HEK293T (cell line): ENCODE results near the gene MS4A6E.

Experiments used
- CTCF ChIA-PET: fragments of 350-600 bp; formaldehyde crosslinking; extraction: SDS; loops from one replicate; lab custom pipeline; 2021; ENCODE audit warnings: antibody characterized with exemption, inconsistent platforms; lab: Yijun Ruan, JAX
- POLR2A ChIA-PET: fragments of 350-600 bp; formaldehyde crosslinking; extraction: SDS; loops from one replicate; lab custom pipeline; 2020; ENCODE audit warnings: antibody characterized with exemption, inconsistent platforms; lab: Yijun Ruan, JAX
- DNase-seq: peaks from one replicate; pipeline ENCODE4 v3.0.0; 2012; ENCODE audit warnings: mixed read lengths; ENCODE audit errors: extremely low spot score
- ARNT ChIP-seq: fragments of 450-650 bp; IDR thresholded peaks from 2 replicates; pipeline ENCODE4 v1.6.1; 2017; ENCODE audit warnings: mild to moderate bottlenecking
- BHLHE40 ChIP-seq: fragments of 450-650 bp; IDR thresholded peaks from 2 replicates; pipeline ENCODE4 v1.6.1; 2016; ENCODE audit warnings: mild to moderate bottlenecking, moderate library complexity, borderline replicate concordance
- CTBP1 ChIP-seq: fragments of 450-650 bp; IDR thresholded peaks from 2 replicates; pipeline ENCODE4 v1.6.1; 2016; ENCODE audit warnings: borderline replicate concordance
- ELF4 ChIP-seq: fragments of 450-650 bp; IDR thresholded peaks from 2 replicates; pipeline ENCODE4 v1.6.1; 2017; ENCODE audit warnings: antibody characterized with exemption
- FOXA1 ChIP-seq: fragments of 450-650 bp; IDR thresholded peaks from 2 replicates; pipeline ENCODE4 v1.6.1; 2016; ENCODE audit warnings: mild to moderate bottlenecking
- FOXK2 ChIP-seq: fragments of 450-650 bp; IDR thresholded peaks from 2 replicates; pipeline ENCODE4 v1.6.1; 2016; ENCODE audit warnings: mild to moderate bottlenecking
- FOXM1 ChIP-seq: fragments of 450-650 bp; IDR thresholded peaks from 2 replicates; pipeline ENCODE4 v1.6.1; 2017; ENCODE audit warnings: mild to moderate bottlenecking, borderline replicate concordance
- HDGF ChIP-seq: fragments of 450-650 bp; IDR thresholded peaks from 2 replicates; pipeline ENCODE4 v1.6.1; 2017; ENCODE audit warnings: antibody characterized with exemption, borderline replicate concordance
- L3MBTL2 ChIP-seq: fragments of 450-650 bp; conservative IDR thresholded peaks from 2 replicates; pipeline ENCODE4 v1.6.1; 2016; ENCODE audit warnings: mild to moderate bottlenecking
- LEF1 ChIP-seq: fragments of 450-650 bp; IDR thresholded peaks from 2 replicates; pipeline ENCODE4 v1.6.1; 2017; ENCODE audit warnings: mild to moderate bottlenecking, borderline replicate concordance
- NFRKB ChIP-seq: fragments of 450-650 bp; IDR thresholded peaks from 2 replicates; pipeline ENCODE4 v1.6.1; 2016; ENCODE audit warnings: mild to moderate bottlenecking, moderate library complexity
- SP1 ChIP-seq: fragments of 450-650 bp; IDR thresholded peaks from 2 replicates; pipeline ENCODE4 v1.6.1; 2017
- SUZ12 ChIP-seq: fragments of 450-650 bp; IDR thresholded peaks from 2 replicates; pipeline ENCODE4 v1.6.1; 2016; ENCODE audit warnings: mild to moderate bottlenecking
- TARDBP ChIP-seq: fragments of 450-650 bp; IDR thresholded peaks from 2 replicates; pipeline ENCODE4 v1.6.1; 2016
- ZNF384 ChIP-seq: fragments of 450-650 bp; IDR thresholded peaks from 2 replicates; pipeline ENCODE4 v1.6.1; 2016
- TF ChIP-seq, protein P1 (sequence below): fragments of 450-650 bp; IDR thresholded peaks from 2 replicates; pipeline ENCODE4 v1.6.1; 2016

The MS4A6E gene

DNA sequence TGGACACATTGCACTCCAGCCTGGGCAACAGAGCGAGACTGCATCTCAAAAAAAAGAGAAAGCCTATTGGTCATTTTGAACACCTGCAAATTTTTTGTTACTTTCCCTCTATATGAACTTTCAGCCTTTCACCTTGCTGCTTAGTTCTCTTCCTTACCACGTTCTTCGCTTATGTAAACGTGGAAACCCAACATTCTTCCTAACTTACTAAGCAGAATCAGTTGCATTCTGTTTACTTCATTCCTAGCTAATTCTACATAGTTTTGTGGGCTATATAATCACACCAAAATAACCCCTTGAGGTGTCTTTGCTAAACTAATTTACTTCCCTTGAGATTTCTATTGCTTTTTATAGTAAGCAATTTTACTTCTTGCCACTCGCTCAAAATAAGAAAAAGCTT is 23.4 kb upstream of the MS4A6E start:
- TF ChIP-seq ELF4 (no peak), SP1 (no peak), FOXM1 (no peak), HDGF (no peak), L3MBTL2 (no peak), ARNT (no peak), FOXA1 (no peak)
- CTCF ChIA-PET: no interaction called here
- no peak for DNase-seq
- POLR2A ChIA-PET: no interaction called here

DNA sequence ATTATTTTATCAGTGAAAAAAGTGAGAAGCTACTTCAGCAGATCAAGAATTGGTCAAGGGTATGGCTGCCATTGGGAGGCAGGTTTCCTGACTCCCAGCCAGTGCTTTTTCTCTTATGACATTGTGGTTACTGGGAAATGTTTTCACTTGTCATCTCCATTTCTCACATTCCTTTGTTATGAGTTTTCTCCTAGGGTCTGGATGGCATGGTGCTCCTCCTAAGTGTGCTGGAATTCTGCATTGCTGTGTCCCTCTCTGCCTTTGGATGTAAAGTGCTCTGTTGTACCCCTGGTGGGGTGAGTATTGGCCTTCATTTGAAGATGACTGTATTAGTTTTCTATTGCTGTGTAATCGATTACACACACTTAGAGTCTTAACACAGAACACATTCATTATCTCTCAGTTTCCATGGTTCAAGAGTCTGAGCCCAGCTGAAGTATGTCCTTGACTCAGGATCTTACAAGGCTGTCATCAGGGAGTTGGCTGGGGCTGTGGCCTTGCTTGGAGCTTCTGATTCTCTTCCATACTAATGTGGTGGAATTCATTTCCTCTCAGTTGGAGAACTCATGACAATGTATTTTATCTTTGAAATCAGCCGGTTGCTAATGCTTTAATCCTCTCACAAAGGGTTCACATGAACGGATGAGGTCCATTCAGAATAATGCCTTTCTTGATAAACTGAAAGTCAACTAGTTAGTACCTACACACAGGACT is 21.0 kb upstream of the MS4A6E start:
- ChIA-PET CTCF (interaction anchor here (1.5 kb wide), 1 partner anchor 28 kb away, joined by 4 read pairs; no protein-coding TSS in a partner anchor), POLR2A (no interaction called here)
- TF ChIP-seq BHLHE40: no peak
- TF ChIP-seq ZNF384: no peak
- no peak for TF ChIP-seq ARNT
- no peak for TF ChIP-seq SP1
- TF ChIP-seq, protein P1, sequence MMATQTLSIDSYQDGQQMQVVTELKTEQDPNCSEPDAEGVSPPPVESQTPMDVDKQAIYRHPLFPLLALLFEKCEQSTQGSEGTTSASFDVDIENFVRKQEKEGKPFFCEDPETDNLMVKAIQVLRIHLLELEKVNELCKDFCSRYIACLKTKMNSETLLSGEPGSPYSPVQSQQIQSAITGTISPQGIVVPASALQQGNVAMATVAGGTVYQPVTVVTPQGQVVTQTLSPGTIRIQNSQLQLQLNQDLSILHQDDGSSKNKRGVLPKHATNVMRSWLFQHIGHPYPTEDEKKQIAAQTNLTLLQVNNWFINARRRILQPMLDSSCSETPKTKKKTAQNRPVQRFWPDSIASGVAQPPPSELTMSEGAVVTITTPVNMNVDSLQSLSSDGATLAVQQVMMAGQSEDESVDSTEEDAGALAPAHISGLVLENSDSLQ: no peak
- no peak for TF ChIP-seq LEF1
- no peak for TF ChIP-seq ELF4
- no peak for TF ChIP-seq NFRKB
- no peak for TF ChIP-seq FOXM1
- TF ChIP-seq FOXA1: no peak
- no peak for TF ChIP-seq HDGF
- TF ChIP-seq CTBP1: no peak
- no peak for TF ChIP-seq L3MBTL2
- DNase-seq: no peak

DNA sequence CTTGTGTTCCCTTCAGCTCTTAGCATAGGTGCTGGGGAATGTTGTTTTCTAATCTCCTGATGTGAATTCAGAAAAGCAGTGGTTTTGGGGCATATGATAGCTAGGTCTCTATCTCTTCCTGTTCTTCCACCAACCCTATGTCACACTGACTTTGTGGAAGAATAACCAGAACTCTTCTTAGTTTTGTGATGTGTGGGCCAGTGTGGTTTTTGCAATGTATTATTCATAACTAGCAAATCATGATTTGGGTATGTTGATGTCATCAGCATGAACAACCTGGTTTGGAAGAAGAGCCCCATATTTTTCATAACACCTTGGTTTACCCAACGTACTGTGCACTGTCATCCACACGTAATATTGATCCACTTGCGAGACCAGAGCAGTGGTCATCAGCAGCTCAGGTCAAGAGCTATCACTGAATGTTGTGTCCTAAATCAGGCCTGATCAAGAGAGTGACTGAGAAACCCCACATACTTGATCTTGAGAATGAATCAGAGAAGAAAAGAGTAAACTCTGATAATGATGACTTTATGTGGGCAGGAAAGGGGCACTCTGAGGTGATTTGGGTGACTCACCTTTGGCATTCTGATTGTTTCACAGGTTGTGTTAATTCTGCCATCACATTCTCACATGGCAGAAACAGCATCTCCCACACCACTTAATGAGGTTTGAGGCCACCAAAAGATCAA is 19.4 kb upstream of the MS4A6E start:
- ChIA-PET CTCF (no interaction called here), POLR2A (no interaction called here)
- TF ChIP-seq FOXK2 (no peak), SUZ12 (no peak), ZNF384 (no peak), SP1 (no peak), HDGF (no peak), FOXM1 (no peak), ELF4 (no peak), L3MBTL2 (no peak), LEF1 (no peak), FOXA1 (no peak), NFRKB (no peak), BHLHE40 (no peak)
- TF ChIP-seq, protein P1: no peak
- no peak for DNase-seq

DNA sequence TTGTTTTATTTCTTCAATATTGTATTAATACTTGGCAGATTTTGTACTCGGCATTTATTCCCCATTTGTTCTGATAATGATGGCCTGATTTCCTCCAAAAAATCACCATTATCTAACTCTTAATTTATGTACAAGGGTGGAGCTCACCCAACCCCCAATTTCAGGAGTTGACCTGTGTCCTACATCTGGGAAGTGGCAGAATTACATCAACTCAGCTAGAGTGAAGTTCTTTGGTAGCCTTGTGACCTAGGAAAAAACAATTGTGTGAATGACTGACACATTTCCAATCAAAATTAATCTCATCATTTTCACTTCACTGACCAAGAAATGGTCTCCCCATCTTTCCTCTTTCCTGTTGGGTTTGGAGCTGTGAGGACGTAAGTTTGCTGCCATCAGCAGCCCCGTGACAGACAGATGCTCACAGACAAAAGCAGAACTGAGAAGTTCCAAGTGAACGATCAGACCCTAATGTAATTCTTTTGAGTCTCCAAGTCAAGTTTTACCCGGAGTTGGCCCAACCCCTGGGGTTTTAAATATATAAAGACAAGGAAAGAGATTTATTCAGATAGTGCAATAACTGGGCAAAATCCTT is 16.6 kb upstream of the MS4A6E start:
- CTCF ChIA-PET: no interaction called here
- TF ChIP-seq SUZ12 (no peak), FOXA1 (no peak), FOXM1 (no peak), LEF1 (no peak), ZNF384 (no peak), ELF4 (no peak)
- POLR2A ChIA-PET: no interaction called here
- no peak for DNase-seq

DNA sequence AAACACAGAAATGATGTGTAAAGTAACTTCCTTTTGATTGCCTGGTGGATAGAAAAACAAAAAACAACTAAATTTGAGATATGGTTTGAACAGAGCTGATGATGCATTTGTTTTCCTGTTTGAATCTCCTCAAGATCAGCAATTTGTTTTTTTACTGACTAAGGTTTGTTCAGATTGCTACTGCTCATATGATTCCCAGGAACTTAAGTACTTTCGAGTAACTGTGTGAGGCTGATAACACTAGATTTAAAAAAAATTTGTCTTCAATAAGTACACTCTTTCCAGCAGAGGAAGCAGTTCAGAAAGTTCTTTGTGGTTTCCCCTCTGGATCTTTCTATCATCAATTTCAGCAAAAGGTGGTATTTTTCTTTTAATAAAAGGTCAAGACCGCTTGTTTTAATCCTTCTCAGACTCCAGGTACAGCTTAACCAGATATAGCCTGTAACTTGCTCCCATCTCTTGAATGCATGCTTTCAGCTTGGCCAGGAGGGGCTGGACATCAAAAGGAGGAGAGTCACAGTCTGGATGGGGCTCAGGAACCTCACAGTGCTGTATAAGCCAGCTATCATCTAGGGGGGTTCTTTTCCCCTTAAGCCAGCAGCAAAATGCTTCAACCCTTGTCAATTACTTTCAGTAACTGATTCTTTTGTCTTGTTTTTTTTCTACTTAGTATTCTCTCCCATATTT is 12.3 kb upstream of the MS4A6E start:
- CTCF ChIA-PET: no interaction called here
- no peak for TF ChIP-seq SUZ12
- TF ChIP-seq, protein P1: no peak
- no peak for TF ChIP-seq ZNF384
- TF ChIP-seq FOXM1: no peak
- TF ChIP-seq FOXK2: no peak
- TF ChIP-seq TARDBP: no peak
- TF ChIP-seq BHLHE40: no peak
- TF ChIP-seq ARNT: no peak
- TF ChIP-seq NFRKB: no peak
- TF ChIP-seq ELF4: no peak
- TF ChIP-seq LEF1: no peak
- TF ChIP-seq FOXA1: no peak
- POLR2A ChIA-PET: no interaction called here
- no peak for DNase-seq
